GM19397 (cell line): Measurements from ENCODE around the gene ZSCAN18.

Experiments
- ATAC-seq: cut with Tn5 transposase; IDR thresholded peaks from one replicate; pipeline ENCODE4 v1.9.1; 2021; ENCODE audit warnings: mild to moderate bottlenecking, moderate library complexity; ENCODE audit not compliant: unreplicated experiment

ZSCAN18 gene

DNA sequence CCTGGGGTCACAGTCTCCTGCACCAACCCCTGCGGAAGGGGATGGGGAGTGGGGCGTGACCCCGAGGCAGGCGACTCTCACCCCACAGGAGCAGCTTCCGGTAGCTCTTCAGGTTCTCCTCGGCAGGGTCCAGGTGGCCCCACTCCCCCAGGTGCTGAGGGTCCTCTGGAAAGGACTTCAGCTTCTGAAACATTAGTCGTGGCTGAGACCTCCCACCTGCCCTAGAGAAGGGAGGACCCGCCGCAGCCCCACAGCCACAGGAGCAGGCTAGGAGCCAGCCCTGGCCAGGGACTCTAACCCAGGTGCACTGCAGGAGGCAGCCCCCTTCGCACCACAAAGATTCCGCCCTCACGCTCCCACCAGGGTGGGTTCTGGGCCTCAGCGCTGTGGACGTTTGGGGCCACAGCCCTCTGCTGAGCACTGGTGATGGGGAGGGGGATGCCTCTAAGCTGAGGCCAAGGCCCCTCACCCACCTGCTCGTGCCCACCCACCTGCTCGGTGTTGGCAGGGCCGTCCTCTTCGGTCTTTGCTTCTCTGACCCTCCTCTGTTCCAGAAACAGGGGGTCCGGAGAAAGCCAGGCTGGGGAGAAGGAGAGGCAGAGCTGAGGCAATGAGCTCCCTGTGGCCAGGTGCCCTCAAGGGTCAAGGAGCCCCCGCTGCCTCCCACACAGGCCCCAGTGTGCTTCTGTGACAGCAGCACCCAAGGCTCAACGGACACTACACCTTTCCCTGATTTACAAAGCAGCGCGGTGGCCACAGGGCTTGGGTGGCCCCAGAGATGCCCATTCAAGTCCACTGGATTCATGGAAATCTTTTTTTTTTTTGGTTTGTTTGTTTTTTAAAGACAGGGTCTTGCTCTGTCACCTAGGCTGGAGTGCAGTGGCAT, 11.0 kb downstream of the ZSCAN18 start:
- ATAC-seq = no peak

DNA sequence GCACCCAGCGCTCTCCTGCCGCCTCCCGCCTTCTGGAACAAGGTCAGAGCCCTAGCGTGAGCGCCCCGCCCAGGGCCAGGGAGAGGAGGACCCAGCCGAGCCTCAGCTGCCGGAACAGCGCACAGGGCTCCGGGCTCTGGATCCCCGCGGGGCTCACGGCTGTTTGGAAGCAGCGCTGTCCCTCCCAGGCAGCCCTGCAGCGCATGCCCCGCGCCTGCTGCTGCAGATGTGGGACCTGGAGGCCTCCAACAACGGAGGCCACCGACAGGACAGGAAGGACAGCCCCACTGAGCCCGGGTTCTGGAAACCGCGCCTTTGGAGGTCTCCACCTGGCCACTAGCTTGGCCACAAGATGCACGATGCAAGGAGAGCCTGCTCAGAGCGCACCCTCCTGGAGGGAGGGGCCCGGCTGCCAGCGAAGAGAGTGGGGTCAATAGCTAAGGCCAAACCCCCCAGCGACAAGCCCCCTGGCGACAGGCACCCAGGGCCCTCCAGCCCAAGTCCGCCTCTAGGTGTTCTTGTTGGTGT, 12.6 kb downstream of the ZSCAN18 start:
- no peak for ATAC-seq

DNA sequence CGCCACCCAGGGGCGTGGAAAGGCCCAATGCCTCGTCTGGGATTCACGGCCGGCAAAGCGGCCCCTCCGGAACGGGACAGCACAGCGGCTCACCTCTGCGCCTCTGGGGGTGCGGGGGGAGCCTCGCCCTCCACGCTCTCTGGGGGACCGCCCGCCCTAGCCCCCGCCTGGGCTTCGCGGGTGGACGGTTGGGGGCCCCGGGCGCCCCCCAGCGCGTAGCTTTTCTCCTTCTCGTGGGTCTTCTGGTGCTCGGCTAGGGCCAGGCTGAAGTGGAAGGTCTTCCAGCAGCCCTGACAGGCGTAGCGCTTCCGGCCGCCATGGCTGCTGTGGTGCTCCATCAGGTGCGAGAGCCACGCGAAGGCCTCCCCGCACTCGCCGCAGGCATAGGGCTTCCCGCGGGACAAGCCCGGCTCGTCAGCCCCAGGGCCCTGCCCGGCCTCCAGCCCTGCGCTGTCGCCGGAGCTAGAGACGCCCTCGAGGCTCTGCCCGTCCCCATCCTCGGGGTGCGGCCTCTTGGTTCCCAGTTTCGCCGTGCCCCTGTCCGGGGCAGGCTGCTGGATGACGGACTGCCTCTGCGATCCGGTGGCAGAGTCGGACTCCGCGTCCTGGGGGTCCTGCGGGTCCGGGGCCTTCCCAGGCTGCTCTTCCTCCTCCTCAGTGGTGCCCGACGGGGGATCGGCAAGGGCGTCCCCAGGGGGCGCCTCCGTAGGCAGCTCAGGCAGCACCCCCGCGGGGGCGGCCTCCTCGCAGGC, 13.3 kb downstream of the ZSCAN18 start:
- ATAC-seq = no peak

DNA sequence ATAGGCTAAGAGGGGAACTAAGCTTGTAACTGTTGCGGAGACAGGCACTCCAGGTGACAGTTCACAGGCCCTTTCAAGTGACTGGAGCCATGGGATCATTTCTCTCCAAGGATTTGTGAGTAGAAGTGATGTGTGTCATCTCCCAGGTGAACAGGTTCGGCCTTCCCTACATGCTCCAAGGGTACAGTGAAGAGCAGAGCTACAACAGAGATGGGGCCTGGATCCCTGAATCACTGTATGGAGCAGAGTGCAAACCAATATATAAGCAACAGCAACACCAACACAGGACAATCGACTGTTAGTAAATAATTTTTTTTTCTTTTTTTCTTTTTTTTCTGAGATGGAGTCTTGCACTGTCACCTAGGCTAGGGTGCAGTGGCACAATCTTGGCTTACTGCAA, 15.0 kb downstream of the ZSCAN18 start:
- no peak for ATAC-seq

DNA sequence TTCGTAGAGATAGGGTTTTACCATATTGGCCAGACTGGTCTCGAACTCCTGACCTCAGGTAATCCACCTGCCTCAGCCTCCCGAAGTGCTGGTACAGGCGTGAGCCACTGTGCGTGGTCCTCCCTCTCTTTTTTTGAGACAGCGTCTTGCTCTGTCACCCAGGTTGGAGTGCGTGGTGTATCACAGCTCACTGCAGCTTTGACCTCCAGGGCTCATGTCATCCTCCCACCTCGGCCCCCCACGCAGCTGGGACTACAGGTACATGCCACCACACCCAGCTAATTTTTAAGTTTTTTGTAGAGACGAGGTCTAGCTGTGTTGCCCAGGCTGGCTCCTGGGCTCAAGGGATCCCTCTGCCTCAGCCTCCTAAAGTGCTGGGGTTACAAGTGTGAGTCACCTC, 18.2 kb downstream of the ZSCAN18 start:
- no peak for ATAC-seq

DNA sequence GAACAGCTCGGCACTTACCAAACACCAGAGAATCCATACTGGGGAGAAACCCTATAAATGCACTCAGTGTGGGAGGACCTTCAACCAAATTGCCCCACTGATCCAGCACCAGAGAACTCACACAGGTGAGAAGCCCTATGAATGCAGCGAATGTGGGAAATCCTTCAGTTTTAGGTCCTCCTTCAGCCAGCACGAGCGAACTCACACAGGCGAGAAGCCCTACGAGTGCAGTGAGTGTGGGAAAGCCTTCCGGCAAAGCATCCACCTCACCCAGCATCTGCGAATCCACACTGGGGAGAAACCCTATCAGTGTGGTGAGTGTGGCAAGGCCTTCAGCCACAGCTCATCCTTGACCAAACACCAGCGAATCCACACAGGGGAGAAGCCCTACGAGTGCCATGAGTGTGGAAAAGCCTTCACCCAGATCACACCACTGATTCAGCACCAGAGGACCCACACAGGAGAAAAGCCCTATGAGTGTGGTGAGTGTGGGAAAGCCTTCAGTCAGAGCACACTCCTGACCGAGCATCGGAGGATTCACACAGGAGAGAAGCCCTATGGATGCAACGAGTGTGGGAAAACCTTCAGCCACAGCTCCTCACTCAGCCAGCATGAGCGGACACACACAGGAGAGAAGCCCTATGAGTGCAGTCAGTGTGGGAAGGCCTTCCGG, 30.7 kb downstream of the ZSCAN18 start:
- no peak for ATAC-seq

DNA sequence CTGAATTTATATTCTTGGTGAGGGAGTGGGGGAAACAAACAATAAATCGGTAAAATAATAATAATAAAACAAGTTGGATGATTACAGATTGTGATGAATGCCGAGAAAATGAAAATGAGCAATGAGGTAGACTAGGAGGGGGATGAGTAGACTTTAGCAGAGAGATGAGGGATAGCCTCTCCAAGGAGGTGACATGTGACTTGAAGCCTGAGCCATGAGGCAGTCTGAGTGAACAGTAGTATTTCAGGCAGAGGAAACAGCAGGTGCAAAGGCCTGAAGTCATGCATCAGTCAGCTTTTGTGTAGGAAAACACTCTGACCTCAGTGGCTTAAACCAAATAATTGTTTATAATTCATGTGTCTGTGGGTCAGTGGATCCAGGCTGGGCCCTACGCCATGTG, 34.3 kb downstream of the ZSCAN18 start:
- ATAC-seq = no peak

DNA sequence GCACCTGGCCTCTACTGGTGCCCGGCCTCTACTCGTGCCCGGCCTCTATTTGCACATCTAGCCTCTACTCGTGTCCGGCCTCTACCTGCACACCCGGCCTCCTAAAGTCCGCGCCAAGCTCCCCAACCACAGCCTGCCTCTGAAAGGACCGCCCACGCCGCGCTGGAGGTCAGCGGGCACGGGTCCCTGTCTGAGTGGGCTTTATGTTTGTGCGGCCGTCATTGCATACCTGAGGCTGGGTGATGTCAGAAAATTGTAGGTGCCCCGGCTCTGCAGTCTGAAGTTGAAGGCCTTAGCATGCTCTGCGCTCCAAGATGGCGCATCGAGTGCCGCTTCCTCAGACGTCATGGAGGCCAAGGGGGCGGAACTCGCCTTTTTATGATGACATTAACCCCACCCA, 37.8 kb downstream of the ZSCAN18 start:
- ATAC-seq = no peak

DNA sequence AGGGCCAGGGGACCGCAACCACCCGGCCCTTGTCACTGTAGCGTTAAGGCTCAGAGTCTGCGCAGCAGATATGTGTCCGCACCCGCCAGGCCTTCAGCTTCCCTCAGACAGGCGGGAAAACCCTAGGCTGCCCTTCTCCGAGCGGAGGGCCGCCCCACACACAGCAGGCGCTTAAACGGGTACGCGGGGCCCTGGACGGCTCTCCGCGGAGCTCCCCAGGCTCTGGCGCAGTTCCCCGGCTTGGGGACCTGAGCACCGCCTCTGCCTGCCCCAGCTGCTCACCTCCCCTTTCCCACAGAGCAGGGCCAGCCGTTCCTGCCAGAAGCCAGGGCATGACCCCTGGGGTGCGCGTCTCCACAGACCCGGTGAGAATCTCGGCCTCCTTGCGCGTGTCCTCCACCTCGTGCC, 38.4 kb downstream of the ZSCAN18 start:
- ATAC-seq = no peak

DNA sequence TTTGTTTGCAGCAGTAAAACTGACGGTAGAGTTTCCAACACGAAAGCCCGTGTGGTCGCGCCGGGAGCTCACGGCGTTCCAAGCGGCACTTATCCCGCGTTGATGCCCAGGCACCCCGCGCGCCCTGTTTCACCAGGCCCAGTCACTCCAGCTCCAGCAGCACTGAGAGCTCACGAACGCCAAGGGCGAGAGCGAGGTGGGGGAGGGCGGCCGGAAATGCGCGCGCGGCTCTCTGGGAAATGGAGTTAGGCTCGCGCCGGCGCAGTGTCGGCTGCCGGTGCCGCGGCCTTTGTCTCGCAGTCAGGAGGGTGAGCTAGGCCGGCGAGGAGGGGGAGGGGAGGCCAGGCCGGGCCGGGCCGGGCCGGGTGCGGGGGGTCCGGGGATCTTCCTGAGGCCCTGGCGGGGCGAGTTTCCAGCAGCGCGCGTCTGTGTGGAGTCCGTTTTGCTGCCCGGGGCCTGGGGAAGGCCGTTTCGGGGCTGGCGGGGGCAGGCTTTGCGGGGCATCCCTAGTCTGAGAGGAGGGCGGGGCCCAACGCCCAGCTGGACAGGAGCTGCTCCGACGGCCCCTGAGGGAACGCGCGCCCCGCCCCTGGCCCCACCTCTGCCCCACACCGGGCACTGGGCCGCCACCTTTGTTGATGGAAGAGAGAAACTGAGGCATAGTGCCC, 38.9 kb downstream of the ZSCAN18 start, which contains the start of gene ZNF135:
ZNF135 (plus strand) TSS at position 280 of the 668 bp plus-strand sequence. CDS start 721 bp downstream, outside the sequence.
- no peak for ATAC-seq

DNA sequence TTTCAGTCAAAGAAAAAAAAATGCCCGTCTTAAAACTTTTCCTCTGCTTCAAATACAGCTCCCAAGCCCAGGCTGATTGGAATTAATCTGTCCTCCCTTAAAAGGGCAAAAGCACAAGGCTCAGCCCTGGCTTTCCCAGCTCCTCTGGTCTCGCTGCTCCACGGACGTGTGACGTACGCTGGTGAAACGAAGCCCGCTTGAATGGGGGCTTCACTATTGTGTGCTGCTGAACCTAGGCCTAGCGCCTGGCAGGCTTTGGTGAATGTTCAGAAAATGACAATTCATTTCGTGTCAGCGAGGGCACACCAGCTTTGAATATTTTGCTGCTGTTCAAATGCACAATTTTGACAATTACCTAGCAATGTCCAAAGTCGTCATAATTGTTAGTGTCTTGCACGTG, 39.6 kb downstream of the ZSCAN18 start:
- ATAC-seq = no peak

DNA sequence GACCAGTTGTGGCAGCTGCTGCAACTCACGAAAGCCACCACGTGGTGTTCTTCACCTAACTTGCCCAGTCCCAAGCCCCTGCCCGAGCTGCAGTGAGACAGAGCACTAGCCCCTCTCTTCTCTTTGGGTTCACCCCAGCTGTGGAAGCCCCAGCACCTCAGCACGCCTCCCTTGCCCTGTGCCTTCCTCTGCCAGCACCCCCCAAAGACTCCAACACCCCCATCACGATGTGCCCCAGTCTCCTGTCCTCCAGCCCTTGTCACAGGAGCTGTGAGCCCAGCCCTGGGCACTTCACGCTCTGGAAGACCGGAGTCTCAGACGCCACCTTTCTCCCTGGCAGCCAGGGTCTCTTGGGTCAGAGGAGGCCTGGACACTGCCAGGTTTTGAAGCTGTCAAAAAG, 41.2 kb downstream of the ZSCAN18 start:
- no peak for ATAC-seq

DNA sequence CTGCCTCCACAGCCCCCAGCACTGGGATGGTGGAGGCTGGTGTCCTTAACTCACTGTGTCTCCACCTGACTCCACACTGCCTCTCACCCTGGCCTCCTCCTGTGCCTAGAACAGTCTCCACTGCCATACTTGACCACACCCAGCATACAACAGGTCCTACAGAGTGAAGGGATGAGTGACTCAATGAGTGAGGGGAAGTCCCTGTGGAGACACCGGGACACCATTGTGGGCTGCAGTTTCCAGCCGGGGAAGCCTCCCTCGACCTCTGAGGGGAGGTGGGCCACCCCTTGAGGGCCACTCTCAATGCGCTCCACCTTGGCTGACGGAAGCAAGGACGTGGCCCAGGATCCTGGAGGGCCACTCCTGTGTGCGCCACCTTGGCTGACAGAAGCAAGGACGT, 41.8 kb downstream of the ZSCAN18 start:
- no peak for ATAC-seq

DNA sequence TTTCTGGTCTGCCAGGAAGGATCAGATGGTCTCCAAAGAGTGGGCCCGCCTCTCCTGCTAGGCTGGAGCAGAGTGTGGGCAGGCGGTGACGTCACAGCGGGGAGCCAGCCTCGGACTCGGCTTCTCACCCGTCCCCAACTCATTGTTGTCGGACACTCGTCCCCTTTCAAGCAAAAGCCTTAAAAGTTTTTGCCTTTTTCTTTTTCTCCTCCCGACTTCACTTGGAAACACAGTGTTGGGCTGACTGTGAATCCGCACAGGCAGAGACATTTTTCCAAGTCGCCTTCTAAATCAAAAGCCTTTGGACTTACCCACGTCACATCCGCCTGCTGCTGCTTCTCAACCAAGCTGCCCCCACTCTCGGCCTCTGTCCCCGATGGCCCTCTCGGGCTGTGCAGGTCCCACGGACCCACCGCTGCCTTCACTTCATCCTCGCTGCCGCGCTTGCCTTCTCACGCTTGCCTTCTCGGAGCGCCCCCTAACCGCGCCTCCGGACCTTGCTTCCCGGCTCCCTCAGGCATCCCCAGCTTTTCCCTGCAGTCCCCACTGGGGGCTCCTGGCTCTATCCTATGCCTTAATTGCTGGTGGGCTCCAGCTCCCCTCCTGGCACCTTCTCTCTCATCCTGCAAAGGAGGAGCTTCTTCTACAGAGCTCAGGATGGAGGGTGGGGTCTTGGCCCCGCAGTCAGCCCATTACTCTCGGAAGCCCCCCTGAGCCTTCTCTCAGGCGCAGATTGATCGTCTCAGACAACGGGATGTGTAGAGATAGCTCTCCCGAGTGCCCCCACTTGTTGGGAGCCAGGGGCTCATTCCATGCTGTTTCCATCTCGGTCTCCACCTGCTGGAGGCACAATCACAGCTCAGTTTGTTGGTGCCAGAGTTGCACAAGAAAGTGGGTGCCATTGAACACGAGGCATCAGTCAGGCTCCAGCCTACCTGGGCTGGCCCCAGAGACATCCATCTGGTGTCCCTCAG, 42.8 kb downstream of the ZSCAN18 start:
- no peak for ATAC-seq

DNA sequence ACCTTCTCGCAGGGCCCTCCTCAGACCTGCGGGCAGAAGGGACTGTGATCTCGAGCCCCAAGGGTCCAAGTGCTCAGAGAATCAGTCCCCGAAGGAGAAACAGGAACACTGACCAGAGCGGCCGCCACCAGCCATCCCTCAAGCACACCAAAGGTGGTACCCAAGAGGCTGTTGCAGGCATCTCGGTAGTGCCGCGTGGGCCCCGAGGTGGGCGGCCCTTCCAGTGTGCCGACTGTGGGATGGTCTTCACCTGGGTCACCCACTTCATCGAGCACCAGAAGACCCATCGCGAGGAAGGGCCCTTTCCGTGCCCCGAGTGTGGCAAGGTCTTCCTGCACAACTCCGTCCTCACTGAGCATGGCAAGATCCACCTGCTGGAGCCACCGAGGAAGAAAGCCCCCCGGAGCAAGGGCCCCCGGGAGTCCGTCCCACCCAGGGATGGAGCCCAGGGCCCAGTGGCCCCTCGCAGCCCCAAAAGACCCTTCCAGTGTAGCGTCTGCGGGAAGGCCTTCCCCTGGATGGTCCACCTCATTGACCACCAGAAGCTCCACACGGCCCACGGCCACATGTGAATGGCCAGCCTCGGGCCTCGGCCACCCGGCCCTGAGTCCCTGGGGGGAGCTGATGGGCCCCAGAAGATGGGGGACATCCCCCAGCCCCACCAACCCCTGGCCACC, 44.4 kb downstream of the ZSCAN18 start:
- ATAC-seq = no peak

DNA sequence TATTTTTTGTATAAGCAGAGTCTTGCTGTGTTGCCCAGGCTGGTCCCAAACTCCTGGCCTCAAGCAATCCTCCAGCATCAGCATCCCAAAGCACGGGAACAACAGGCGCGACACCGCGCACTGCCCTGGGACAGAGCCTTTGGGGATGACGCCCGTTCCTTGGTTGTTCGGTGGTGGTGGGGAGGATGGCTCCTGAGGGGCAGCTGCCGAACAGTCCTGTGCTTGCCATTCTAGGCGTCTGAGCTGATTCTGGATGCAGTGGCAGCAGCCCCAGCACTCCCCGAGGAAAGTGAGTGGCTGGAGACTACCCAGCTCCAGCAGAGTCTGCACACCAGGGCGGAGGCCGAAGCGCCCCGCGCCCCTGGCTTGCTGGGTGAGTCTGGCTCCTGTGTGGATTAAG, 45.8 kb downstream of the ZSCAN18 start:
- no peak for ATAC-seq

DNA sequence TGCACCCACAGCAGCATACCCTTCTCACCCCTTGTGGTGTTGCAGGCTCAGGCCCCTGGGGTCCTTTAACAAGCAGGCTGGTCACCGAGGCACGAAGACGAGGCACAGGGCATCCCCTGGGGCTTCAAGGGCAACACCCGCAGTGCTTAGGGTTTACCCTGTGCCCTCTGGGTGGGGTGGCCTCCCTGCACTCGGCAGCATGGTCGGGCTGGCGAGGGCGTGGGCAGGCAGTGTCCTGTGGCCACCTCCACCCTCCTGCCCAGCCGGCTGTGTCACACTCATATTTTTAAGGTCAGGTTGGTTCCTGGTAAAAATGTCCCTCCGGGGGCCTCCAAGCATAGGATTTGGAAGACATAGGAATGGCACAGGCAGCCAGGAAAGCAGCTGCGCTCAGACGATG, 50.4 kb downstream of the ZSCAN18 start:
- ATAC-seq = no peak

DNA sequence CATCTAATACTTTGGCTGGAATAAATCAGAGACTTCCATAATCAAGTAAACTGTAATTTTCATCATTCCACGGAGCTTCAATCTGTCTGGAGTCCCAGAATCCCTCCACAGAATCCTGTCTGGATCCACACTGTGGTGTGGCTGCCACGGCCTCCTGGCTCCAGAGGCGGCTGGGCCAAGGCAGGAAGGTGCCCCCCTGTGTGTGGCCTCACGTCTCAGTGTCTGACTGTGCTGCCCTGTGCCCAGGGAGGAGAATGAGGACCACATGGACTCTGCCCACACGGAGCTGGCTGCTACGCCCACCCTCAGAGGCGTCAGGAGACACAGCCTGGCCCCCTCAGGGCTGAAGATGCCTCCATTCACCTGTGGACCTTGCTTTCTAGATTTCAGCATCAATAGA, 51.2 kb downstream of the ZSCAN18 start:
- no peak for ATAC-seq

DNA sequence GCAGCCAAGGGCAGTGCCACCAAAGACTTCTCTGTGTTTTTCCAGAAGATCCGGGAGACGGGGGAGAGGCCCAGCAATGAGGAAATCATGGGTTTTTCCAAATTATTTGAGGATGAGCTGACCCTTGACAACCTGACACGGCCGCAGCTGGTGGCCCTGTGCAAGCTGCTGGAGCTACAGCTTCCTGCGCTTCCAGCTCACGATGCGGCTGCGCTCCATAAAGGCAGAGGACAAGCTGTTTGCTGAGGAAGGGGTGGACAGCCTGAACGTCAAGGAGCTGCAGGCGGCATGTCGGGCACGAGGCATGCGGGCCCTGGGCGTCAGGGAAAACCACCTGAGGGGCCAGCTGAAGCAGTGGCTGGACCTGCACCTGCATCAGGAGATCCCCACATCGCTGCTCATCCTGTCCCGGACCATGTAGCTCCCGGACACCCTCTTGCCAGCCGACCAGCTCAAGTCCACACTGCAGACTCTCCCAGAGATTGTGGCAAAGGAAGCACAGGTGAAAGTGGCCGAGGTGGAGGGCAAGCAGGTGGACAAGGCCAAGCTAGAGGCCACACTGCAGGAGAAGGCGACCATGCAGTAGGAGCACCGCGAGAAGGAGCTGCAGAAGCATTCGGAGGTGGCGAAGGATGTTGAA, 52.5 kb downstream of the ZSCAN18 start:
- ATAC-seq = no peak
